ENCODE measurements around the gene IRX4.

Gene IRX4

GRCh38 chr5:1891391-1891790, 8.7 kb upstream of the IRX4 start:
- Histone ChIP-seq H3K79me2 (ENCODE audit: insufficient read depth, low read length) (no peaks in the 10 kb centered on the region), H3K27ac (ENCODE audit: low read length) (no peak overlapping the region), H3K36me3 (ENCODE audit: insufficient read depth, low read length) (no peaks in the 10 kb centered on the region), H4K20me1 (ENCODE audit: insufficient read depth, low read length) (no peaks in the 10 kb centered on the region), H3K4me1 (ENCODE audit: insufficient read depth, low read length) (no peaks in the 10 kb centered on the region), H3K9me3 (ENCODE audit: insufficient read depth, low read length, severe bottlenecking) (no peaks in the 10 kb centered on the region), H3K9ac (ENCODE audit: low read depth, low read length) (no peak overlapping the region), H2AFZ (ENCODE audit: low read depth, low read length) (no peak overlapping the region), H3K4me2 (ENCODE audit: insufficient read depth, low read length) (no peak overlapping the region), H3K4me3 (ENCODE audit: low read depth in 1 of 2, low read length in 2 of 2) (no peak overlapping the region), H3K27me3 (ENCODE audit: insufficient read depth, low read length, poor library complexity) (peaks cover 10% of the 10 kb centered on the region)
- DNase-seq (no peak), ATAC-seq (ENCODE audit: insufficient read depth, low read depth) (no peak)
- TF ChIP-seq EZH2 (IDR thresholded peaks at IDR 0.05; ENCODE audit: borderline replicate concordance, low read depth, low read length, severe bottlenecking) (no peak), CTCF (IDR thresholded peaks at IDR 0.05; ENCODE audit: borderline replicate concordance, extremely low read depth, low read length, poor library complexity, severe bottlenecking) (no peak)

- no peak overlapping the region for H3K27ac ChIP-seq (ENCODE audit: low read length)
- no peak for ATAC-seq (ENCODE audit: insufficient read depth, low read depth)
Observed at GRCh38 chr5:1890296-1890695, 7.6 kb upstream of the IRX4 start.

GRCh38 chr5:1889321-1890065, 6.8 kb upstream of the IRX4 start:
- Histone ChIP-seq H3K9ac (ENCODE audit: low read depth, low read length) (no peak overlapping the region), H3K27ac (ENCODE audit: low read length) (no peak overlapping the region), H3K4me1 (ENCODE audit: insufficient read depth, low read length) (no peaks in the 10 kb centered on the region), H3K79me2 (ENCODE audit: insufficient read depth, low read length) (no peaks in the 10 kb centered on the region), H3K4me2 (ENCODE audit: insufficient read depth, low read length) (no peak overlapping the region), H3K27me3 (ENCODE audit: insufficient read depth, low read length, poor library complexity) (peaks cover 10% of the 10 kb centered on the region), H4K20me1 (ENCODE audit: insufficient read depth, low read length) (no peaks in the 10 kb centered on the region), H2AFZ (ENCODE audit: low read depth, low read length) (no peak overlapping the region), H3K9me3 (ENCODE audit: insufficient read depth, low read length, severe bottlenecking) (no peaks in the 10 kb centered on the region), H3K36me3 (ENCODE audit: insufficient read depth, low read length) (no peaks in the 10 kb centered on the region), H3K4me3 (ENCODE audit: low read depth in 1 of 2, low read length in 2 of 2) (no peak overlapping the region)
- no peak for TF ChIP-seq EZH2 (IDR thresholded peaks at IDR 0.05; ENCODE audit: borderline replicate concordance, low read depth, low read length, severe bottlenecking)
- no peak for TF ChIP-seq CTCF (IDR thresholded peaks at IDR 0.05; ENCODE audit: borderline replicate concordance, extremely low read depth, low read length, poor library complexity, severe bottlenecking)
- ATAC-seq (ENCODE audit: insufficient read depth, low read depth) (no peak), DNase-seq (no peak)

More at GRCh38 chr5:1890296-1890695, 7.6 kb upstream of the IRX4 start:
- no peak for DNase-seq
- H3K4me2 ChIP-seq (ENCODE audit: insufficient read depth, low read length) = no peak overlapping the region
- no peaks in the 10 kb centered on the region for H3K4me1 ChIP-seq (ENCODE audit: insufficient read depth, low read length)
- no peak overlapping the region for H3K4me3 ChIP-seq (ENCODE audit: low read depth in 1 of 2, low read length in 2 of 2)
- no peaks in the 10 kb centered on the region for H3K36me3 ChIP-seq (ENCODE audit: insufficient read depth, low read length)
- TF ChIP-seq EZH2 (IDR thresholded peaks at IDR 0.05; ENCODE audit: borderline replicate concordance, low read depth, low read length, severe bottlenecking) = no peak
- H4K20me1 ChIP-seq (ENCODE audit: insufficient read depth, low read length) = no peaks in the 10 kb centered on the region
- no peaks in the 10 kb centered on the region for H3K79me2 ChIP-seq (ENCODE audit: insufficient read depth, low read length)
- H3K27me3 ChIP-seq (ENCODE audit: insufficient read depth, low read length, poor library complexity) = peaks cover 10% of the 10 kb centered on the region
- H2AFZ ChIP-seq (ENCODE audit: low read depth, low read length) = no peak overlapping the region
- H3K9me3 ChIP-seq (ENCODE audit: insufficient read depth, low read length, severe bottlenecking) = no peaks in the 10 kb centered on the region
- no peak overlapping the region for H3K9ac ChIP-seq (ENCODE audit: low read depth, low read length)

- H3K27ac ChIP-seq (ENCODE audit: low read length) = no peak overlapping the region
- no peaks in the 10 kb centered on the region for H3K36me3 ChIP-seq (ENCODE audit: insufficient read depth, low read length)
- H3K4me3 ChIP-seq (ENCODE audit: low read depth in 1 of 2, low read length in 2 of 2) = no peak overlapping the region
- TF ChIP-seq EZH2 (IDR thresholded peaks at IDR 0.05; ENCODE audit: borderline replicate concordance, low read depth, low read length, severe bottlenecking) (no peak), CTCF (IDR thresholded peaks at IDR 0.05; ENCODE audit: borderline replicate concordance, extremely low read depth, low read length, poor library complexity, severe bottlenecking) (no peak)
- no peak overlapping the region for H3K9ac ChIP-seq (ENCODE audit: low read depth, low read length)
- H3K4me1 ChIP-seq (ENCODE audit: insufficient read depth, low read length) = no peaks in the 10 kb centered on the region
- H3K9me3 ChIP-seq (ENCODE audit: insufficient read depth, low read length, severe bottlenecking) = no peaks in the 10 kb centered on the region
- H4K20me1 ChIP-seq (ENCODE audit: insufficient read depth, low read length) = no peaks in the 10 kb centered on the region
- no peak overlapping the region for H2AFZ ChIP-seq (ENCODE audit: low read depth, low read length)
- ATAC-seq (ENCODE audit: insufficient read depth, low read depth) (no peak), DNase-seq (no peak)
- H3K79me2 ChIP-seq (ENCODE audit: insufficient read depth, low read length) = no peaks in the 10 kb centered on the region
- H3K4me2 ChIP-seq (ENCODE audit: insufficient read depth, low read length) = no peak overlapping the region
- peaks cover 5% of the 10 kb centered on the region for H3K27me3 ChIP-seq (ENCODE audit: insufficient read depth, low read length, poor library complexity)
Observed at GRCh38 chr5:1888541-1889251, 6.0 kb upstream of the IRX4 start.

Data from DND-41 (cell line).